Endothelial cell of umbilical vein (primary cell): ENCODE measurements around the gene ITGA7. TPM values are rescaled to one million over a fixed set of nuclear protein-coding genes. Genes with fewer than 3 reads are reported as not detected.
A peak's percentile ranks its signal among the peaks of the same experiment; 100 is the strongest.

Experiments
- BruUV-seq: library from RNA; stranded (reverse); fragments of 400-500 nt; replicated peaks from 2 replicates; lab custom pipeline; 2021; lab: Mats Ljungman, UMichigan
- CTCF ChIA-PET: fragments of 300-600, 350-600 bp; sonication (Branson Sonifier 250); formaldehyde crosslinking; loops from one replicate; lab custom pipeline; 2021; ENCODE audit warnings: antibody characterized with exemption, inconsistent platforms; lab: Charles Lee
- POLR2A ChIA-PET: fragments of 300-600, 350-600 bp; sonication (Branson Sonifier 250); formaldehyde crosslinking; loops from one replicate; lab custom pipeline; 2021; ENCODE audit warnings: antibody characterized with exemption, inconsistent platforms; lab: Charles Lee
- DNase-seq: peaks from one replicate; pipeline ENCODE4 v3.0.0-alpha.2; 2011; ENCODE audit warnings: low read depth, low spot score
- FAIRE-seq: peaks from 2 replicates; lab custom pipeline; 2011; peaks lifted over from hg19 to GRCh38; lab: Jason Lieb, UNC
- H2AFZ ChIP-seq: 2 replicates; pipeline ENCODE4 v1.6.0; 2012; ENCODE audit warnings: low read depth, low read length, control low read depth, inconsistent platforms
- H3K27ac ChIP-seq: 2 replicates; pipeline ENCODE4 v1.5.1; 2011; ENCODE audit warnings: low read depth, mild to moderate bottlenecking, control low read depth, low read length, moderate library complexity; ENCODE audit not compliant: insufficient read depth
- H3K27me3 ChIP-seq, 2 experiments: 2 replicates each; pipeline versions ENCODE4 v1.6.0 to v1.6.1; 2011; ENCODE audit warnings: low read length in 2 of 2, mixed read lengths in 1 of 2; ENCODE audit not compliant: control insufficient read depth in 2 of 2, insufficient read depth in 2 of 2
- H3K36me3 ChIP-seq, 2 experiments: 2 replicates in 1 of 2; 3 replicates in 1 of 2; pipeline ENCODE4 v1.5.1; 2011; ENCODE audit warnings: low read length in 2 of 2, mild to moderate bottlenecking in 1 of 2, moderate library complexity in 1 of 2; ENCODE audit not compliant: control insufficient read depth in 2 of 2, insufficient read depth in 2 of 2; ENCODE audit errors: extremely low read depth in 1 of 2
- H3K4me1 ChIP-seq: 3 replicates; pipeline ENCODE4 v1.5.1; 2011; ENCODE audit warnings: mild to moderate bottlenecking, low read length; ENCODE audit not compliant: control insufficient read depth, insufficient read depth; ENCODE audit errors: extremely low read depth
- H3K4me2 ChIP-seq: 2 replicates; pipeline ENCODE4 v1.6.1; 2011; ENCODE audit warnings: low read length, control low read depth, mixed read lengths; ENCODE audit not compliant: insufficient read depth
- H3K4me3 ChIP-seq, 3 experiments: fragments of 200-600 bp in 1 of 3; sonication (generic), shearing (Covaris generic) in 1 of 3; replicated peaks in 1 of 3; 2 replicates each; pipeline ENCODE4 v1.5.1; 2011 to 2016; ENCODE audit warnings: control low read depth in 3 of 3, low read length in 3 of 3, mild to moderate bottlenecking in 2 of 3, inconsistent platforms in 1 of 3, low read depth in 1 of 3, moderate library complexity in 1 of 3; ENCODE audit not compliant: insufficient read depth in 1 of 3
- H3K79me2 ChIP-seq: 2 replicates; pipeline ENCODE4 v1.6.0; 2012; ENCODE audit warnings: low read length, inconsistent platforms; ENCODE audit not compliant: control insufficient read depth, insufficient read depth
- H3K9ac ChIP-seq: replicated peaks from 2 replicates; pipeline ENCODE3; 2011; ENCODE audit warnings: low read length, control low read depth; ENCODE audit not compliant: insufficient read depth; ENCODE audit errors: extremely low read depth
- H3K9me1 ChIP-seq: replicated peaks from 3 replicates; pipeline ENCODE4 v1.6.0; 2011; ENCODE audit warnings: mild to moderate bottlenecking, low read length; ENCODE audit not compliant: control insufficient read depth, insufficient read depth; ENCODE audit errors: extremely low read depth
- H3K9me3 ChIP-seq: replicated peaks from 2 replicates; pipeline ENCODE4 v1.5.1; 2012; ENCODE audit warnings: low read length, inconsistent platforms; ENCODE audit not compliant: control insufficient read depth, insufficient read depth
- H4K20me1 ChIP-seq: replicated peaks from 2 replicates; pipeline ENCODE3; 2011; ENCODE audit warnings: mild to moderate bottlenecking, low read length; ENCODE audit not compliant: control insufficient read depth, insufficient read depth; ENCODE audit errors: extremely low read depth
- CTCF ChIP-seq, 2 donors: IDR thresholded peaks; 1 replicate in 1 of 2; 2 replicates in 1 of 2; pipeline ENCODE4 v1.5.1; 2011; ENCODE audit warnings: low read length in 2 of 2, mild to moderate bottlenecking in 2 of 2, moderate library complexity in 2 of 2, control low read depth in 1 of 2, inconsistent platforms in 1 of 2, low read depth in 1 of 2; ENCODE audit not compliant: insufficient read depth in 1 of 2; ENCODE audit errors: extremely low read depth in 1 of 2
- EZH2 ChIP-seq: IDR thresholded peaks from 2 replicates; pipeline ENCODE4 v1.6.1; 2012; ENCODE audit warnings: borderline replicate concordance, low read depth, mild to moderate bottlenecking, moderate library complexity, low read length, inconsistent platforms; ENCODE audit not compliant: severe bottlenecking
- FOS ChIP-seq: IDR thresholded peaks from 2 replicates; pipeline ENCODE4 v1.6.1; 2011; ENCODE audit warnings: mild to moderate bottlenecking, low read length, moderate library complexity, borderline replicate concordance; ENCODE audit not compliant: insufficient read depth
- GATA2 ChIP-seq: IDR thresholded peaks from 2 replicates; pipeline ENCODE4 v1.7.0; 2011; ENCODE audit warnings: low read depth, mild to moderate bottlenecking, moderate library complexity, mixed read lengths, low read length; ENCODE audit not compliant: insufficient read length, insufficient read depth
- JUN ChIP-seq: IDR thresholded peaks from 2 replicates; pipeline ENCODE4 v1.6.1; 2011; ENCODE audit warnings: borderline replicate concordance, low read depth; ENCODE audit not compliant: insufficient read length, insufficient read depth
- MAX ChIP-seq: IDR thresholded peaks from 2 replicates; pipeline ENCODE4 v1.6.1; 2011; ENCODE audit not compliant: insufficient read depth, insufficient read length
- MYC ChIP-seq: IDR thresholded peaks from one replicate; pipeline ENCODE4 v1.6.1; 2011; ENCODE audit warnings: mild to moderate bottlenecking, low read depth, low read length
- POLR2A ChIP-seq: IDR thresholded peaks from 2 replicates; pipeline ENCODE4 v1.6.1; 2012; ENCODE audit warnings: low read depth, mild to moderate bottlenecking, control low read depth, low read length
- POLR2AphosphoS5 ChIP-seq: IDR thresholded peaks from 2 replicates; pipeline ENCODE4 v1.6.1; 2012; ENCODE audit warnings: low read depth, mild to moderate bottlenecking, control low read depth, low read length, moderate library complexity; ENCODE audit not compliant: insufficient read depth
- dilution Hi-C: fragments of 300-500 bp; cut with MboI; formaldehyde crosslinking; loops from one replicate; pipeline ENCODE4 v1.15.0; 2019; ENCODE audit warnings: low sequenced_read_pairs; ENCODE audit not compliant: extremely low pct_ligation_motif_present
- intact Hi-C: fragments of 100-400 bp; cut with micrococcal nuclease; formaldehyde crosslinking; loops from one replicate; pipeline ENCODE4 v1.10.0; 2022
- polyA plus RNA-seq, 4 experiments: library from polyadenylated mRNA; depleted of rRNA in 3 of 4; stranded (reverse) in 3 of 4; unstranded in 1 of 4; fragments of >200 nt; gene quantifications; 2 replicates each; pipeline versions ENCODE4 v1.2.1 to v1.2.3, GENCODE V29; 2011 to 2012; ENCODE audit warnings: missing spikeins in 1 of 4
- total RNA-seq: library from RNA; stranded (reverse); gene quantifications from 2 replicates; pipeline ENCODE4 v1.2.3, GENCODE V29; 2021

Gene ITGA7
- total and polyA plus RNA-seq, 2 donors (not counting 3 experiments of a cell fraction or from before 2014, with no cell fraction given), result 0.41 to 0.84 TPM

- TF ChIP-seq JUN, result no peak
- TF ChIP-seq POLR2A, result no peak
- no peak for TF ChIP-seq CTCF (IDR thresholded peaks at IDR 0.05; ENCODE audit: extremely low read depth in 1 of 2, insufficient read depth in 1 of 2, low read depth in 1 of 2, low read length in 2 of 2)
- TF ChIP-seq MAX, result no peak
- TF ChIP-seq POLR2AphosphoS5, result no peak
- no peak for TF ChIP-seq EZH2
- TF ChIP-seq FOS, result no peak
- no peak for TF ChIP-seq MYC
- no peak for TF ChIP-seq GATA2
- H3K9ac ChIP-seq, result no peak overlapping the region
- dilution Hi-C loops (no loop called here), intact Hi-C loops (no loop called here)
- no peaks in the 10 kb centered on the region for H3K9me3 ChIP-seq
- ChIA-PET CTCF (interaction anchor here (1.0 to 2.9 kb wide), 13 partner anchors 8 to 446 kb away, joined by 3 to 12 read pairs (median 4); partner anchors contain the start of genes ORMDL2, SARNP and SMARCC2), POLR2A (no interaction called here)
- peak overlapping the region; percentile 21 for H3K4me2 ChIP-seq
- H3K4me1 ChIP-seq, result peaks cover 9% of the 10 kb centered on the region
- peak overlapping the region; percentile 2 to 75 (median 24) for H3K4me3 ChIP-seq
- DNase-seq (peak; percentile 64), FAIRE-seq (peak; percentile 82)
- no peaks in the 10 kb centered on the region for H3K27me3 ChIP-seq
- no peaks in the 10 kb centered on the region for H3K9me1 ChIP-seq
- H2AFZ ChIP-seq, result peak overlapping the region; percentile 33
- TSS peak; percentile 19 for BruUV-seq
- no peak overlapping the region for H3K27ac ChIP-seq
- H3K79me2 ChIP-seq, result no peaks in the 10 kb centered on the region
- no peaks in the 10 kb centered on the region for H3K36me3 ChIP-seq
- no peaks in the 10 kb centered on the region for H4K20me1 ChIP-seq
Measured at GRCh38 chr12:55743406-55744339, 36.0 kb upstream of the ITGA7 start.
